Stimulated activated CD8-positive, alpha-beta memory T cell treated with anti-CD3 and anti-CD28 coated beads, Interleukin-12 subunit alpha, Interleukin-12 subunit beta, amount 100 ng/mL, for 24 hours (primary cell): ENCODE data around the gene COX10.
"Not testable (repeated sequence)": the region's sequence is repeated elsewhere in the genome, so short reads cannot be mapped to it uniquely, and the experiment has no call there.

Experiments used
- DNase-seq: peaks from one replicate; pipeline ENCODE4 v3.0.0-alpha.2; 2020; ENCODE audit errors: extremely low read depth

Gene COX10

DNA sequence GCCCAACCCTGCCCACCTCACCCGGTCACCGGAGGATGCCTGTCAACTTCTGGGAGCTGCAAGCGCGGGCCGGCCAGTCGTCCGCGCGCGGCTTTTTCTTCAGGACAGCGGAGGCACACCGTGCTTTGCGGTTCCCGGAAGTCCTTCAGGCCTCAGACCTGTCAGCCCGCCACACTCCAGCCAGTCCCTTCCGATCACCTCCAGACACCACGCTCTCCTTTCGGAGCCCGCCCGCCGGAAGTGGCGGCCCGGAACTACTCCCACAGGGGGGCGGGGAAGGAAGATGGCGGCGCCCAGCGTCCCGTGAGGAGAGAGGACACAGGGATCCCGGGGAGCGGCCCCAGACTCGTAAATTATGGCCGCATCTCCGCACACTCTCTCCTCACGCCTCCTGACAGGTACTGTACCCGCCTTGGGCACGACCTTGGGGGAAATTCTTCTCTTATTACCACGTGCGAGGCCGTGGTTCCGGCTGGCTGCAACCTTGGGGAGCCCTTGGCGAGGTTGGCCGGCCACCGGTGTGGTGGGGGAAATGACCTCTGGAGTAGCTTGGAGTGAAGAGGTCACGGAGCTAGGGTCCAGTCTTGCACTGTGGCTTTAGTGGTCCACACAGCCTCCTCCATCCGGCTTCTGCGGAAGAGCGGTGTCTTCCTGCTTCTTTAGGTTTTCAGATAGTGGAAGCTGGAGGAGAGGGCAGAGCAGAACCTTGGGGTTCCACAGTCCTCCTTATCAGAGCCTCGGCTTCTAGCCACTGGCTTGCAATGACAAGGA is at the start of gene COX10:
TSS of gene COX10 (plus strand) at position 254 of the 771 bp plus-strand sequence. CDS start at position 356, 102 bp downstream.
- peak; percentile 78 for DNase-seq

GRCh38 chr17:14021651-14022294 is 47.5 kb upstream of the COX10 start:
- not testable (repeated sequence) for DNase-seq

- DNase-seq, result not testable (repeated sequence)
These were observed 39.5 kb upstream of the COX10 start for GRCh38 chr17:14029755-14030154.

- DNase-seq, result no peak
These were observed 37.1 kb upstream of the COX10 start for GRCh38 chr17:14032234-14032633.

- no peak for DNase-seq
These were observed 36.1 kb upstream of the COX10 start for GRCh38 chr17:14033166-14033565.

DNA sequence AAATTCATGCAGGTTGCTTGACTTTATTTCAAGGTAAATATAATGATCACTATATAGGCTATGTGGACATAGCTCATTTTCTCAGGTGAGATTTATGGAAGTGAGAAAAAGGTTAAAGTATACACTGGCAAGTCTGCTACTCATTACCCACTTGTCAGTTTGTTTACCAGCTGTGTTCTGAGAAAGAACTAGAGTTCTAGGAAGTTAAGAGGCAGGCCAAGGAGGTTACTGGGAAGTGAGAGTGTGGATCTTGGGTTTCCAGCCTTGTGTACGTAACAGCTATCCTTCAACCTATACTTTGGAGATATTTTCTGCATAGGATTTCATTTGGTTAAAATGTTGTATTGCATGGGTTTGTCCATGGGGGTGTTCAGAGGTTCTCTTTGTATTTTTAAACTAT is 31.9 kb upstream of the COX10 start:
- DNase-seq, result no peak

GRCh38 chr17:14038206-14038605 is 31.1 kb upstream of the COX10 start:
- no peak for DNase-seq

DNA sequence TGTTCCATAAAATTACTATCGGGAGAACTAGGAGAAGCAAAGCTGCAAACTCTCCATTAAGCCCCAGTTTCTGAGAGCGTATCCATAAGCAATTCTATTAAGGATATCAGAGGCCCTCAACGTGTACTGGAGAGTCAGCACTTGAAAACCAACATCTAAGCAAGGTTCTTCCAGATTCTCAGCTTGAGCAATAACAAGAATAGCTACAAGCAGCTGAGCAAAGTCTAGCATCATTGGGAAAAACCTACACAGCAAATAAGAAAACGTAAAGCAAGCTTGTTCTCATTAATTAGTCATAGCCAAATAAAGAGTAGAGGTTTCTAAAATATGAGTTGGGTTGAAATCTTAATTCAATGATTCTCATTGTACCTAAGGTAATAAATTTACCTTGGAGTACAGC is 26.9 kb upstream of the COX10 start:
- DNase-seq, result no peak

- no peak for DNase-seq
These were observed 24.6 kb upstream of the COX10 start for GRCh38 chr17:14044702-14045101.

GRCh38 chr17:14046978-14047377 is 22.3 kb upstream of the COX10 start:
- no peak for DNase-seq

GRCh38 chr17:14047591-14047990 is 21.7 kb upstream of the COX10 start:
- no peak for DNase-seq

- no peak for DNase-seq
These were observed 21.1 kb upstream of the COX10 start for GRCh38 chr17:14048169-14048568.

DNA sequence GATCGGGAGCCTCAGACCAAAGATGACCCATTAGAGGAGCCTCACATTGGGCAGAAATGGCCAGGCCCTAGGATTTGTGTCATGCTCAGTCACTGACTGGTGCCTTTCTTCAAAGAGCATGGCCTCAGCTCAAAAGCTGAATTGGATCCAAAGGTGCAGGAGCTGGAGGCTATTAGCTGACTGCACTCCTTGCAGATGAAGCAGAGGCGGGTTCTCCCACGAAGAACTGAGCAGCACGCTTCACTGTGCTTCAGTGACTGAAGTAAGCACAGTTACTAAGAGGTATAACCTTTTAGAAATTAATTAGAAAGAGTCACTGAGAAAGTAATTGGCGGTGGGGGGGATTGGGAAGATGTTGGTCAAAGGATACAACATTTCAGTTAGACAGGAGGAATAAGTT is 18.7 kb upstream of the COX10 start:
- no peak for DNase-seq

GRCh38 chr17:14051692-14052091 is 17.6 kb upstream of the COX10 start:
- DNase-seq, result no peak

GRCh38 chr17:14052886-14053615 is 16.3 kb upstream of the COX10 start:
- DNase-seq, result no peak

GRCh38 chr17:14057591-14057990 is 11.7 kb upstream of the COX10 start:
- DNase-seq, result no peak

- DNase-seq, result no peak
These were observed 11.3 kb upstream of the COX10 start for GRCh38 chr17:14058051-14058450.

DNA sequence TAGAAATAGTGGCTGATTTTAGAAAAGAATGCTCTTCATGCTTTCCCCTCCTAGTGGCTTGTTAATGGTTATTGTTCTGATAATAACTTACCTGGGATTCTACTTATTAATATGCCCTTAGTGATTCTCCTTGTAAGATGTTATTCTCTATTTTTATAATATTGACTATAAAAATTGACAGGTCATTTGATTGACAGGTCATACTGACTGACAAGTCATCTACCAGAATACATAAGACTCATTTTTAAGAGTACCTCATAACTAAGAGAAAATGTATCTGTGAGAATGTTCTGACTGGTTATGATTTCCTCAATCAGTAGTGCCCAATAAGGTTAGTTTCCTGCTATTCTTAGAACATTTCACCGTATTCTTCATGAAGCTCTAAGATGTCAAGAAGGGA is 8.6 kb upstream of the COX10 start:
- no peak for DNase-seq

- DNase-seq, result no peak
These were observed 7.4 kb upstream of the COX10 start for GRCh38 chr17:14061666-14062560.

GRCh38 chr17:14067347-14067746 is 2.0 kb upstream of the COX10 start:
- no peak for DNase-seq

DNA sequence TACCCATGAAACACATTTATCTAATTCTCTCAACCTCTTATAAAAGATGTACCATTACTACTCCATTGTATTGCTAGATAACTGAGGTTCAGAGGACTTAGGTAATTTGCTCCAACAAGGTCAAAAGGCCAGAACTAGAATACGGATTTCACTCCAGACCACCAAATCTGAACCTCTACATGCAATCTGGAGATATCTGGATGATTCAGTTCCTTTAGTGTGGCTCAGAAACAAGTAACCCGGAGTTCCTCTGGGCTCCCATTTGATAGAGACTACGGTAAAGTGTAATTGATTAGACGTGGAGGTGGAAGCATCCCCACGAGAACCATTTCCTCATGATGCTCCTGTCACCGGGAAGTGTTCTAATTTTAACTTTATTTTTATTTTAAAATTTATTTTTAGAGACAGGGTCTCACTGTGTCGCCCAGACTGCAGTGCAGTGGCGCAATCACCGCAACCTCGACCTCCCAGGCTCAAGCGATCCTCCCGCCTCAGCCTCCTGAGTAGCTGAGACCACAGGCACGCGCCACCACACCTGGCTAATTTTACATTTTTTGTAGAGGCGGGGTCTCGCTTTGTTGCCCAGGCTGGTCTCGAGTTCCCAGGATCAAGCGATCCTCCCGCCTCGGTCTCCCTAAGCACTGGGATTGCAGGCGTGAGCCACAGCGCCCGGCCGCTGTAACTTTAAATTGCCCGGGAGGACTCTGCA is 608 bp upstream of the COX10 start:
- DNase-seq, result no peak
